GM12878 (cell line): Measurements from ENCODE around the gene LPCAT3. TPM values are rescaled to one million over a fixed set of nuclear protein-coding genes. Genes with fewer than 3 reads are reported as not detected.

ENCODE experiments used
- ATAC-seq: fragments of 200-7000 bp; cut with Tn5 transposase; 3 replicates; pipeline ENCODE4 v1.9.1; 2020; ENCODE audit warnings: mild to moderate bottlenecking, moderate library complexity
- BruUV-seq: library from RNA; stranded (reverse); fragments of 400-500 nt; replicated peaks from 2 replicates; lab custom pipeline; 2021; lab: Mats Ljungman, UMichigan
- CTCF ChIA-PET: fragments of 300-600 bp; sonication (Branson Sonifier 250); formaldehyde crosslinking; extraction: SDS; loops from one replicate; lab custom pipeline; 2021; ENCODE audit warnings: inconsistent platforms; lab: Yijun Ruan, JAX
- POLR2A ChIA-PET: fragments of 350-600 bp; formaldehyde crosslinking; extraction: SDS; loops from one replicate; lab custom pipeline; 2021; ENCODE audit warnings: inconsistent platforms; lab: Charles Lee
- RAD21 ChIA-PET: fragments of 300-600 bp; sonication (Branson Sonifier 250); formaldehyde crosslinking; loops from one replicate; lab custom pipeline; 2023; ENCODE audit warnings: antibody characterized with exemption; ENCODE audit not compliant: unreplicated experiment; lab: Charles Lee
- SMC1A ChIA-PET: fragments of 300-600 bp; sonication (Branson Sonifier 250); formaldehyde crosslinking; loops from one replicate; lab custom pipeline; 2023; ENCODE audit not compliant: unreplicated experiment, uncharacterized antibody; lab: Charles Lee
- DNase-seq: peaks from one replicate; pipeline ENCODE4 v3.0.0-alpha.2; 2011; ENCODE audit warnings: low read depth, low spot score
- FAIRE-seq: peaks from 3 replicates; lab custom pipeline; 2011; peaks lifted over from hg19 to GRCh38; lab: Jason Lieb, UNC
- H2AFZ ChIP-seq: 2 replicates; pipeline ENCODE4 v1.6.0; 2011; ENCODE audit warnings: low read depth, low read length, control low read depth; ENCODE audit not compliant: control insufficient read depth
- H3K27ac ChIP-seq: 2 replicates; pipeline ENCODE4 v1.5.1; 2011; ENCODE audit warnings: control low read depth; ENCODE audit not compliant: control insufficient read depth, insufficient read depth
- H3K27me3 ChIP-seq, 2 experiments: replicated peaks in 1 of 2; 2 replicates each; pipeline versions ENCODE4 v1.6.0 to v1.6.1; 2011; ENCODE audit warnings: low read length in 1 of 2; ENCODE audit not compliant: control insufficient read depth in 2 of 2, insufficient read depth in 2 of 2
- H3K36me3 ChIP-seq, 2 experiments: 2 replicates each; pipeline ENCODE4 v1.5.1; 2011; ENCODE audit warnings: low read length in 1 of 2; ENCODE audit not compliant: control insufficient read depth in 2 of 2, insufficient read depth in 2 of 2
- H3K4me1 ChIP-seq: 2 replicates; pipeline ENCODE4 v1.6.1; 2011; ENCODE audit warnings: mild to moderate bottlenecking, low read length, moderate library complexity, mixed read lengths; ENCODE audit not compliant: control insufficient read depth, insufficient read depth
- H3K4me2 ChIP-seq: 2 replicates; pipeline ENCODE4 v1.6.0; 2011; ENCODE audit warnings: control low read depth; ENCODE audit not compliant: control insufficient read depth, insufficient read depth
- H3K4me3 ChIP-seq: fragments of 200-600 bp; sonication (generic); 2 replicates; pipeline ENCODE4 v1.5.1; 2016
- H3K79me2 ChIP-seq: 2 replicates; pipeline ENCODE4 v1.6.0; 2011; ENCODE audit warnings: low read length; ENCODE audit not compliant: control insufficient read depth, insufficient read depth
- H3K9ac ChIP-seq: 2 replicates; pipeline ENCODE4 v1.8.0; 2011; ENCODE audit warnings: low read length, control low read depth, mixed read lengths; ENCODE audit not compliant: control insufficient read depth, insufficient read depth
- H3K9me3 ChIP-seq: replicated peaks from 3 replicates; pipeline ENCODE4 v1.5.1; 2011; ENCODE audit warnings: mild to moderate bottlenecking, low read length; ENCODE audit not compliant: control insufficient read depth, insufficient read depth
- H4K20me1 ChIP-seq: 2 replicates; pipeline ENCODE4 v1.6.0; 2011; ENCODE audit not compliant: control insufficient read depth, insufficient read depth
- CBX3 ChIP-seq: fragments of 200-600 bp; sonication (generic); IDR thresholded peaks from 2 replicates; pipeline ENCODE4 v1.6.1; 2016; ENCODE audit warnings: low read depth, borderline replicate concordance
- CBX5 ChIP-seq: sonication (generic); IDR thresholded peaks from 2 replicates; pipeline ENCODE4 v1.6.1; 2016; ENCODE audit warnings: low read depth, moderate library complexity, mild to moderate bottlenecking, inconsistent platforms
- CREB1 ChIP-seq: IDR thresholded peaks from 2 replicates; pipeline ENCODE4 v1.6.1; 2012; ENCODE audit warnings: low read depth, mild to moderate bottlenecking, inconsistent platforms
- MAX ChIP-seq: IDR thresholded peaks from 2 replicates; pipeline ENCODE4 v1.6.1; 2012; ENCODE audit warnings: low read depth, low read length, improper control_type of control experiment
- NFXL1 ChIP-seq: fragments of 450-650 bp; IDR thresholded peaks from 2 replicates; pipeline ENCODE4 v1.6.1; 2017; ENCODE audit warnings: antibody characterized with exemption, mild to moderate bottlenecking, borderline replicate concordance
- NRF1 ChIP-seq: conservative IDR thresholded peaks from 2 replicates; pipeline ENCODE4 v1.6.1; 2011; ENCODE audit warnings: mild to moderate bottlenecking, low read depth, low read length, improper control_type of control experiment
- PAX5 ChIP-seq: IDR thresholded peaks from 2 replicates; pipeline ENCODE4 v1.6.1; 2011; ENCODE audit warnings: low read depth, low read length, borderline replicate concordance
- SREBF2 ChIP-seq: IDR thresholded peaks from 2 replicates; pipeline ENCODE4 v1.6.1; 2012; ENCODE audit warnings: mild to moderate bottlenecking, low read length
- ZZZ3 ChIP-seq: IDR thresholded peaks from 2 replicates; pipeline ENCODE4 v1.6.1; 2011; ENCODE audit warnings: low read depth; ENCODE audit not compliant: control insufficient read depth, insufficient read length
- WGBS: methylation state at CpG from one replicate; pipeline ENCODE4 v1.1.6; 2016; ENCODE audit warnings: low lambda C conversion rate; ENCODE audit not compliant: insufficient replicate concordance, insufficient coverage; ENCODE audit errors: missing lambda C conversion rate; 5-methylcytosine and 5-hydroxymethylcytosine counted together
- in situ Hi-C: fragments of 300-500 bp; cut with MboI; formaldehyde crosslinking; loops from 9 replicates; pipeline ENCODE4 v1.14.3; 2018; ENCODE audit warnings: mixed read lengths
- intact Hi-C: fragments of 100-400 bp; cut with micrococcal nuclease; formaldehyde crosslinking; loops from one replicate; pipeline ENCODE4 v1.14.2; 2022; ENCODE audit not compliant: unreplicated experiment
- polyA plus RNA-seq, 11 experiments: library from polyadenylated mRNA; depleted of rRNA in 4 of 11; unstranded in 6 of 11; stranded (reverse) in 5 of 11; fragments of >200 nt; fragmentation: Nextera tagmentation in 4 of 11; fragmentation: Illumina TruSeq in 1 of 11; extraction: Ambion mirVana in 4 of 11; extraction: Trizol in 1 of 11; gene quantifications; 1 replicate in 1 of 11; 2 replicates in 10 of 11; pipeline versions ENCODE4 v1.2.1 to v1.2.3, GENCODE V29; 2011 to 2016; ENCODE audit warnings: inconsistent platforms in 2 of 11, missing spikeins in 2 of 11, low read depth in 1 of 11
- total RNA-seq, 4 experiments: library from RNA; depleted of rRNA in 3 of 4; stranded (reverse); fragments of >200 nt in 3 of 4; fragmentation: Illumina TruSeq in 1 of 4; extraction: Trizol in 1 of 4; gene quantifications; 2 replicates each; pipeline versions ENCODE4 v1.2.1 to v1.2.3, GENCODE V29; 2013 to 2021
- TF ChIP-seq, protein P1 (sequence below): fragments of 450-650 bp; IDR thresholded peaks from 2 replicates; pipeline ENCODE4 v1.6.1; 2017; ENCODE audit warnings: low read depth, mild to moderate bottlenecking, moderate library complexity
- TF ChIP-seq, protein P2 (sequence below): fragments of 450-650 bp; IDR thresholded peaks from 2 replicates; pipeline ENCODE4 v1.6.1; 2017; ENCODE audit warnings: antibody characterized with exemption, mild to moderate bottlenecking, moderate library complexity

The LPCAT3 gene
- total and polyA plus RNA-seq, 10 of the 15 experiments (the other 5 are each of a cell fraction or from before 2014, with no cell fraction given) = 2.6 to 48.3 (median 23.0) TPM

- no TSS peak for BruUV-seq
- CTCF ChIA-PET = interaction anchor here (0.8 kb wide), 1 partner anchor 136 kb away, joined by 3 read pairs; the partner anchor contains the start of gene SPSB2
- H3K4me3 ChIP-seq = no peak overlapping the region
- POLR2A ChIA-PET = interaction anchor here (1.6 kb wide), 1 partner anchor 9 kb away, joined by 3 read pairs; the partner anchor contains the start of gene LPCAT3
- no peak for FAIRE-seq
- no peak for DNase-seq
- H3K27ac ChIP-seq = no peak overlapping the region
- no peaks in the 10 kb centered on the region for H3K4me1 ChIP-seq
- no peaks in the 10 kb centered on the region for H4K20me1 ChIP-seq
- SMC1A ChIA-PET = no interaction called here
- in situ Hi-C loops (no loop called here), intact Hi-C loops (no loop called here)
- no peak overlapping the region for H3K9ac ChIP-seq
- RAD21 ChIA-PET = no interaction called here
- no peaks in the 10 kb centered on the region for H3K9me3 ChIP-seq
- H3K79me2 ChIP-seq = no peaks in the 10 kb centered on the region
- ATAC-seq = no peak
- no peak overlapping the region for H3K4me2 ChIP-seq
- no peak overlapping the region for H2AFZ ChIP-seq
- TF ChIP-seq SREBF2 (no peak), PAX5 (no peak), NFXL1 (no peak)
- peaks cover 0 to 17% of the 10 kb centered on the region in 2 experiments; a peak in 2 of 4 replicates for H3K36me3 ChIP-seq
- no peaks in the 10 kb centered on the region for H3K27me3 ChIP-seq
- WGBS = 96% methylated on average over 2 of the region's 2 CpGs
These were observed 9.4 kb downstream of the LPCAT3 start for GRCh38 chr12:7008864-7009263.

DNA sequence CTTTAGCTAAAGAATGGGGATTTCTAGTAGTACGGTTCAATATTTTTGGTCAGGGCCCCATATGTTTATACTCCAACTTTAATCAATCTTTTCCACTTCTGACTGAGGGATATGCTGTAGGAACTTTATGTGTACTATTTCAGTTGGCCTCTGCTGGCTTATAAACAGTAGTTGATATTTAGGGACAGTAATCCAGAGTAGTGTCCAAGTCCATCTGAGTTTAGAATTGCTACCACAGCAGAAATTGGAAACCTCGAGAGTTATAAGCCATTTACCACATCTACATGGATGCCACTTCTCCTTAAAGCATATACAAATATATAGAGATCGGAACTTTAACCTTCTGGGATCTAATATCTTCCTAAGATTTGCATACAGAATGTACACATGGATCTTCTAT, 11.6 kb downstream of the LPCAT3 start:
- BruUV-seq = no TSS peak
- in situ Hi-C loops = no loop called here
- TF ChIP-seq, protein P1, sequence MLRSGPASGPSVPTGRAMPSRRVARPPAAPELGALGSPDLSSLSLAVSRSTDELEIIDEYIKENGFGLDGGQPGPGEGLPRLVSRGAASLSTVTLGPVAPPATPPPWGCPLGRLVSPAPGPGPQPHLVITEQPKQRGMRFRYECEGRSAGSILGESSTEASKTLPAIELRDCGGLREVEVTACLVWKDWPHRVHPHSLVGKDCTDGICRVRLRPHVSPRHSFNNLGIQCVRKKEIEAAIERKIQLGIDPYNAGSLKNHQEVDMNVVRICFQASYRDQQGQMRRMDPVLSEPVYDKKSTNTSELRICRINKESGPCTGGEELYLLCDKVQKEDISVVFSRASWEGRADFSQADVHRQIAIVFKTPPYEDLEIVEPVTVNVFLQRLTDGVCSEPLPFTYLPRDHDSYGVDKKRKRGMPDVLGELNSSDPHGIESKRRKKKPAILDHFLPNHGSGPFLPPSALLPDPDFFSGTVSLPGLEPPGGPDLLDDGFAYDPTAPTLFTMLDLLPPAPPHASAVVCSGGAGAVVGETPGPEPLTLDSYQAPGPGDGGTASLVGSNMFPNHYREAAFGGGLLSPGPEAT = no peak
- TF ChIP-seq CBX5 (no peak), NRF1 (no peak), MAX (no peak), ZZZ3 (no peak), CREB1 (no peak), CBX3 (no peak)
- TF ChIP-seq, protein P2, sequence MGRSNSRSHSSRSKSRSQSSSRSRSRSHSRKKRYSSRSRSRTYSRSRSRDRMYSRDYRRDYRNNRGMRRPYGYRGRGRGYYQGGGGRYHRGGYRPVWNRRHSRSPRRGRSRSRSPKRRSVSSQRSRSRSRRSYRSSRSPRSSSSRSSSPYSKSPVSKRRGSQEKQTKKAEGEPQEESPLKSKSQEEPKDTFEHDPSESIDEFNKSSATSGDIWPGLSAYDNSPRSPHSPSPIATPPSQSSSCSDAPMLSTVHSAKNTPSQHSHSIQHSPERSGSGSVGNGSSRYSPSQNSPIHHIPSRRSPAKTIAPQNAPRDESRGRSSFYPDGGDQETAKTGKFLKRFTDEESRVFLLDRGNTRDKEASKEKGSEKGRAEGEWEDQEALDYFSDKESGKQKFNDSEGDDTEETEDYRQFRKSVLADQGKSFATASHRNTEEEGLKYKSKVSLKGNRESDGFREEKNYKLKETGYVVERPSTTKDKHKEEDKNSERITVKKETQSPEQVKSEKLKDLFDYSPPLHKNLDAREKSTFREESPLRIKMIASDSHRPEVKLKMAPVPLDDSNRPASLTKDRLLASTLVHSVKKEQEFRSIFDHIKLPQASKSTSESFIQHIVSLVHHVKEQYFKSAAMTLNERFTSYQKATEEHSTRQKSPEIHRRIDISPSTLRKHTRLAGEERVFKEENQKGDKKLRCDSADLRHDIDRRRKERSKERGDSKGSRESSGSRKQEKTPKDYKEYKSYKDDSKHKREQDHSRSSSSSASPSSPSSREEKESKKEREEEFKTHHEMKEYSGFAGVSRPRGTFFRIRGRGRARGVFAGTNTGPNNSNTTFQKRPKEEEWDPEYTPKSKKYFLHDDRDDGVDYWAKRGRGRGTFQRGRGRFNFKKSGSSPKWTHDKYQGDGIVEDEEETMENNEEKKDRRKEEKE = no peak

More for the DNA sequence above, 11.6 kb downstream of the LPCAT3 start:
- WGBS = 93% methylated on average over 3 of the region's 3 CpGs
- Histone ChIP-seq H3K4me1 (no peaks in the 10 kb centered on the region), H3K9ac (no peak overlapping the region), H3K79me2 (no peaks in the 10 kb centered on the region), H4K20me1 (no peaks in the 10 kb centered on the region), H3K27ac (no peak overlapping the region), H3K27me3 (no peaks in the 10 kb centered on the region), H3K4me3 (no peak overlapping the region), H3K36me3 (peaks cover 0 to 18% of the 10 kb centered on the region in 2 experiments; a peak in 2 of 4 replicates), H2AFZ (no peak overlapping the region), H3K4me2 (no peak overlapping the region), H3K9me3 (no peaks in the 10 kb centered on the region)
- ATAC-seq (no peak), FAIRE-seq (no peak), DNase-seq (no peak)
- RAD21 ChIA-PET = no interaction called here
- intact Hi-C loops = no loop called here
- POLR2A ChIA-PET = interaction anchor here (0.7 to 2.0 kb wide), 2 partner anchors 11 to 245 kb away, joined by 3 to 10 read pairs; partner anchors contain the start of gene LPCAT3
- CTCF ChIA-PET = interaction anchor here (1.6 kb wide), 1 partner anchor 10 kb away, joined by 5 read pairs; no protein-coding TSS in a partner anchor
- SMC1A ChIA-PET = no interaction called here
